ENCODE measurements around the gene KDM4F.

KDM4F gene

GRCh38 chr11:95066716-95067038 lies 17.5 kb downstream of the KDM4F start, which contains the start of gene SRSF8:
Gene SRSF8 (plus strand): TSS chr11:95066919. CDS start chr11:95067227, 308 bp downstream.
- FAIRE-seq: no peak

GRCh38 chr11:95067039-95067840 lies 18.0 kb downstream of the KDM4F start:
- FAIRE-seq: no peak

- no peak for FAIRE-seq
Observed at GRCh38 chr11:95067841-95068219, 18.6 kb downstream of the KDM4F start.

GRCh38 chr11:95068549-95068948 lies 19.3 kb downstream of the KDM4F start:
- peak; percentile 54 for FAIRE-seq

GRCh38 chr11:95070471-95070870 lies 21.2 kb downstream of the KDM4F start:
- FAIRE-seq: no peak

GRCh38 chr11:95072948-95073347 lies 23.7 kb downstream of the KDM4F start:
- no peak for FAIRE-seq

- no peak for FAIRE-seq
Observed at GRCh38 chr11:95074792-95075563, 25.8 kb downstream of the KDM4F start.

GRCh38 chr11:95076416-95076815 lies 27.2 kb downstream of the KDM4F start:
- FAIRE-seq: no peak

- FAIRE-seq: no peak
Observed at GRCh38 chr11:95076981-95077380, 27.8 kb downstream of the KDM4F start.

- no peak for FAIRE-seq
Observed at GRCh38 chr11:95078526-95078925, 29.3 kb downstream of the KDM4F start.

- no peak for FAIRE-seq
Observed at GRCh38 chr11:95081010-95081409, 31.8 kb downstream of the KDM4F start.

GRCh38 chr11:95081412-95081811 lies 32.2 kb downstream of the KDM4F start:
- no peak for FAIRE-seq

- no peak for FAIRE-seq
Observed at GRCh38 chr11:95082576-95083001, 33.4 kb downstream of the KDM4F start.

GRCh38 chr11:95084509-95084908 lies 35.3 kb downstream of the KDM4F start:
- FAIRE-seq: no peak

GRCh38 chr11:95085117-95085816 lies 36.0 kb downstream of the KDM4F start:
- no peak for FAIRE-seq

GRCh38 chr11:95086151-95086550 lies 36.9 kb downstream of the KDM4F start:
- FAIRE-seq: no peak

- FAIRE-seq: no peak
Observed at GRCh38 chr11:95086836-95087570, 37.8 kb downstream of the KDM4F start.

- FAIRE-seq: no peak
Observed at GRCh38 chr11:95088946-95089619, 39.9 kb downstream of the KDM4F start.

- FAIRE-seq: no peak
Observed at GRCh38 chr11:95089620-95090542, 40.7 kb downstream of the KDM4F start, which contains the start of gene ENDOD1. Gene ENDOD1 (plus strand): TSS chr11:95089846. CDS start chr11:95089928, 82 bp downstream.

- no peak for FAIRE-seq
Observed at GRCh38 chr11:95091663-95092180, 42.5 kb downstream of the KDM4F start.
